Mucosa of gallbladder (tissue), 1 donor: ENCODE measurements around the gene SCAPER. TPM values are rescaled to one million over a fixed set of nuclear protein-coding genes. Genes with fewer than 3 reads are reported as not detected.
"Not testable (repeated sequence)": the region's sequence is repeated elsewhere in the genome, so short reads cannot be mapped to it uniquely, and the experiment has no call there.

Experiments
- DNase-seq: peaks from one replicate; pipeline ENCODE4 v3.0.0-alpha.2; 2020; ENCODE audit warnings: low spot score
- total RNA-seq: library from RNA; stranded (reverse); gene quantifications from one replicate; pipeline ENCODE4 v1.2.1, GENCODE V29; 2021
- donor health status: DM: no; HTN: no; CAD: no.

Gene SCAPER
- total RNA-seq, 1 donor from 2014 or later = 20.7 TPM

- DNase-seq = no peak
Measured at GRCh38 chr15:76501726-76502125, 403.4 kb downstream of the SCAPER start.

- DNase-seq = no peak
Measured at GRCh38 chr15:76501011-76501410, 404.1 kb downstream of the SCAPER start.

GRCh38 chr15:76495487-76495886 is 409.7 kb downstream of the SCAPER start:
- no peak for DNase-seq

- DNase-seq = no peak
Measured at GRCh38 chr15:76492538-76492937, 412.6 kb downstream of the SCAPER start.

- DNase-seq = no peak
Measured at GRCh38 chr15:76483752-76484151, 421.4 kb downstream of the SCAPER start.

GRCh38 chr15:76483018-76483417 is 422.1 kb downstream of the SCAPER start:
- no peak for DNase-seq

GRCh38 chr15:76480267-76480666 is 424.9 kb downstream of the SCAPER start:
- DNase-seq = no peak

- no peak for DNase-seq
Measured at GRCh38 chr15:76470691-76471090, 434.4 kb downstream of the SCAPER start.

GRCh38 chr15:76468722-76469121 is 436.4 kb downstream of the SCAPER start:
- no peak for DNase-seq

GRCh38 chr15:76467136-76467535 is 438.0 kb downstream of the SCAPER start:
- DNase-seq = no peak

- no peak for DNase-seq
Measured at GRCh38 chr15:76465728-76466127, 439.4 kb downstream of the SCAPER start.

- no peak for DNase-seq
Measured at GRCh38 chr15:76464247-76464646, 440.9 kb downstream of the SCAPER start.

- DNase-seq = no peak
Measured at GRCh38 chr15:76460871-76461270, 444.3 kb downstream of the SCAPER start.

- no peak for DNase-seq
Measured at GRCh38 chr15:76460347-76460746, 444.8 kb downstream of the SCAPER start.

- no peak for DNase-seq
Measured at GRCh38 chr15:76451540-76451939, 453.6 kb downstream of the SCAPER start.

GRCh38 chr15:76449455-76449854 is 455.7 kb downstream of the SCAPER start:
- no peak for DNase-seq

- no peak for DNase-seq
Measured at GRCh38 chr15:76448755-76449154, 456.4 kb downstream of the SCAPER start.

GRCh38 chr15:76447728-76448441 is 457.3 kb downstream of the SCAPER start:
- DNase-seq = no peak

GRCh38 chr15:76440441-76440840 is 464.7 kb downstream of the SCAPER start:
- DNase-seq = no peak

- no peak for DNase-seq
Measured at GRCh38 chr15:76439542-76439941, 465.6 kb downstream of the SCAPER start.

- DNase-seq = no peak
Measured at GRCh38 chr15:76433798-76434400, 471.2 kb downstream of the SCAPER start.

GRCh38 chr15:76433036-76433435 is 472.1 kb downstream of the SCAPER start:
- DNase-seq = not testable (repeated sequence)

- no peak for DNase-seq
Measured at GRCh38 chr15:76432604-76433003, 472.5 kb downstream of the SCAPER start.

- DNase-seq = no peak
Measured at GRCh38 chr15:76431971-76432370, 473.2 kb downstream of the SCAPER start.
